Measurements from ENCODE around the gene BARX1. TPM values are rescaled to one million over a fixed set of nuclear protein-coding genes. Genes with fewer than 3 reads are reported as not detected.
"Not testable (repeated sequence)": the region's sequence is repeated elsewhere in the genome, so short reads cannot be mapped to it uniquely, and the experiment has no call there.

Gene BARX1
- polyA plus RNA-seq, 5 donors = 0.08 TPM; not detected in 4

- DNase-seq = no peak
Measured at GRCh38 chr9:93965830-93966577, 10.8 kb upstream of the BARX1 start.

- DNase-seq = no peak
Measured at GRCh38 chr9:93964685-93965084, 9.5 kb upstream of the BARX1 start.

DNA sequence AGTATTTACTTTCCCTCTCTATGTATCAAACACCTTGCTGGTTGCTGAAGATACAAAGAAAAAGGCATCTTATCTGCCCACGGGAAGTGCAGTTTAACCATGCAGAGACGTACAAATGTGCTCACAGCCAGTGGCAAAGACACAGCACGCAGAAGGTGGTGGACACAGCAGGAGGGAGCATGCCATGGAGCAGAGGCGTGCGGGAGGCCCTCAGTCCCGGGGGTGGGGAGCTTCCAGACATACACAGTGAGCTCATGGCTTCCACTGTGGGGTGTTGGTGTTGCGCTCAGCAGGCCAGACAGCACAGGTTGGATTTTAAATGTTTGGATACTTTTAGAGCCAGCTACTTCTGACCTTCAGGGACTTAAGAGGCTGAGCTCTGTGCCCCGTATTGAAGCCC lies 8.8 kb upstream of the BARX1 start:
- no peak for DNase-seq

DNA sequence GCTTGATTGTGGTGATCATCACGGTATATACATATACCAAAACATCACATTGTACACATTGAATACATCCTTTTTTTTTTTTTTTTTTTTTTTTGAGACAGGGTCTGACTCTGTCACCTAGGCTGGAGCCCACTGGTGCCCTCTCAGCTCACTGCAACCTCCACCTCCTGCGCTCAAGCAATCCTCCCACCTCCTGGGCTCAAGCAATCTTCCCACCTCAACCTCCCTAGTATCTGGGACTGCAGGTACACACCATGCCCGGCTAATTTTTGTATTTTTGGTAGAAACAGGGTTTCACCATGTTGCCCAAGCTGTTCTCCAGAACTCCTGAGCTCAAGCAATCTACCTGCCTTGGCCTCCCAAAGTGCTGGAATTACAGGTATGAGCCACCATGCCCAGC lies 8.3 kb upstream of the BARX1 start:
- DNase-seq = not testable (repeated sequence)

DNA sequence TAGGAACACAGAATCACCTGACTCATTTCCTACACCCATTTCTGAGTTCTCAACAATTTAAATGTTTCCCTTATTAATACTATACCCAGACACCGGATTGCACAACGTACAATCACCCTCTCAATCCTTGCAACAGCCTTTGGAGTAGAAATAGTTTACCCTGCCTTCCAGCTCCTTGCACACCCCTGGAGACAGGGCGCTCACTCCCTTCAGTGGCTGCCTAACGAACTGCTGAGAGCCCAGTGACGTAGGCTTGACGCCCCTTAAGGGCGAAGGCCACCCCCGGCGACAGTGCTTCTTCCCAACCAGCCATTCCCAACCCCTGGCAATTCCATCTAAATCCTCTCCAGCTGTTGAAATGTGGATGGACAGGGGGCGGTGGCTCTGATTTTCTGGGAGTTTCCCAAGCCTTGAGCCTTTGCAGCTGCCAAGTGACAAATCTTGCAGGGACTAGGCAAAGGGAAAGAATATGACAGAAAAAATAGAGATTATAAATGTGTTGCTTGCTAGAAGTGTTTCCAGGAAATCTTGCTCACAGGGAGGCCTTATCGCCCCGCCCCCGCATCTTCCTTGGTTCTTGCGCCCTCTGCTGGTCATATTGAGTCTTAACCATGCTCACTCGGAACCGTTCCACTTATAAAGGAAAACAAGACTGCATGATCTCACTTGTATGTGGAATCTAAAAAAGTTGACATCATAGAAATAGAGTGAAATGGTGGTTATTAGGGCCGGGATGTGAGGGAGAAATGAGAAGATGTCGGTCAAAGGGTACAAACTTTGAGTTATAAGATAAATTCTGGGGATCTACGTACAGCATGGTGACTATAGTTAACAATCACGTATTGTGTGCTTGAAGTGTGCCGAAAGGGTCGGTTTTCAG lies 7.6 kb upstream of the BARX1 start:
- DNase-seq = peak; percentile 82 to 90

DNA sequence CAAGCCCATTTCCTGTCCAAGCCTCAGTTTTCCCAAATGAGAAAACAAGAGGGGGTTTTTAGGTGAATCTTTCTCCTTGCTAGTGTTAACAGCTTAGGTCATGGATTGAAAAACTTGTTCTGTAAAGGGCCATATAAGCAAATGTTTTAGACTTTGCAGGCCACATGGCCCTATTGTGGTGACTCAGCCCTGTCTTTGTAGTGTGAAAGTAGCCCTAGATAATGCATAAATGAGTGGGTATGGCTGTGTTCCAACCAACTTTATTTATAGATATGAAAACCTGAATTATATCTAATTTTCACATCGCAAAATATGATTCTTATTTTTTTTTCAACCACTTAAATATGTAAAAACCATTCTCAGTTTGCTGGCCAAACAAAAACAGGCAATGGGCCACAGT lies 6.9 kb upstream of the BARX1 start:
- no peak for DNase-seq

DNA sequence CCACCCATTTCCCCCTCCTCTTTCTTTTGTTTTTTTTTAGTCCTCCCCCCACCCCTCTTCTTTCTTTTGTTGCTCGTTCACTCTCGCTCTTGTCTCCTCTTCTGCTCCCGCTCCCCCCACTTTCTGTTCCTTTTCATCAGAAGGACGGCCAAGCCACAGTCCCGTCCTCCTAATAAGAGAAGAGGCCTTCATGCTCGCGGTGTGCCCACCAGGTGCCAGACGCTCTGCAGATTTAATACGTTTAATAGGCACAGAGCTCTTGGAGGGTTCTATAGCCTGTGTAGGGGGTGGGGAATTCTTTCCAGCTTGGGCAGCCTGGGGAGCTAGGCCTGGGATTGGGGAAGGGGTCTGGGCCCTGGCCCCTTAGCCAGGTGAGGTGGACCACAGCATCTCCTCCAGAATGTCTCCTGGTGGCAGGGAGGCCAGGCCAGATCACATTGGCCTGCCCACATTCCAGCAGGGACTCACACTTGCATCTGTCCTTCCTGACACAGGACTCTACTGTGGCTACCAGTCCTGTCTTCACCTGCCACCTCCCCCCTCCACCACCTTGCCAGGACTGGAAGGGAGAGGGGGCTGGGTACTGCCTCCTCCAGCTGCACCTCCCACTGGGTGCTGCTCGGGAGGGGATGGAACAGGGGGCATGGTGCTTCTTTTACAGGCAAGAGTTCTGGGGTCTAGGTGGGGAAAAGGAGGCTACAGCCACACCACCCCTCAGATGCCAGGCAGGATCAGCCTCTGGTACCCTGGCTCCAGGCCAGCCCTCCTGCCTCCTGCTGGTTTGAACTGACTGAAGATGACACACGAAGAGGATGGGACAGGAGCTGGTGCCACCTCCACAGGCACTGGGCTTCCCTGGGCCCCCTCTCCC lies 6.1 kb upstream of the BARX1 start:
- no peak for DNase-seq

DNA sequence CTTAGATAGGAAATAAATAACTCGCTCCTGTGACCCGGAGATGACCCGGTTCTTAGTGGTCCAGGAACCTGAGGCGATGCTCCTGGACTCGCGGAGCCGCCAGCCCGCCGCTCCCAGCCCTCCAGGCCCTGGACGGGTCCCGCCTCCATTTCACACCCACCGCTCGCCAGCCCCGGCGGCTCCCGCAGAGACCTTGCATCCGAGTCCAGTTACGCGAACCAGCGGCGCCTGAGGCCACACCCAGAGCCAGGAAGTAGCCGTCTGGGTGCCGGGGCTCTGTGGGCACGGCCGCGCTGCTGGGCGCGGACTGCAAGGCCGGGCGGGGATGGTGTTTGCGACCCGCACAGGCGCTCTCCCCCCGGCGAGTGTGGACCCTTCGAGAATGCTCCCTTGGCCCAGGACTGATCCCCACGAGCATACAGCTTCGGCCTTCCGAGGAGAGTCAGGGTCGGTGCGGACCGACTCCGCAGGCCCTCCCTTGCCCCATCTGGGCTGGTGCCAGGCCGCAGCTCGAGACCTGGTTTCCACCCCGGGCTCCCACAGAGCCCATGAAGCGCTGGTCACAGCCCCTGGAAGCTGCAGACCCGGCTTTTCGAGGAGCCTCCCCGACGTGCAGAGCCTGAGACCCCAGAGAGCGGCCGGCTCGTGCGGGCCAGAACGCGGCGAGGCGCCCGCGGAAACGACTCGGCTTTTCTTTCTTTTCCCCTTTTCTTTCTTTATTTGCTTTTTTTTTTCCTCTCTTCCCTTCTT lies 5.2 kb upstream of the BARX1 start:
- DNase-seq = no peak

GRCh38 chr9:93959739-93960154 lies 4.6 kb upstream of the BARX1 start:
- DNase-seq = no peak

GRCh38 chr9:93958819-93959682 lies 3.9 kb upstream of the BARX1 start:
- peak in 1 of 2 donors; percentile 44 for DNase-seq

DNA sequence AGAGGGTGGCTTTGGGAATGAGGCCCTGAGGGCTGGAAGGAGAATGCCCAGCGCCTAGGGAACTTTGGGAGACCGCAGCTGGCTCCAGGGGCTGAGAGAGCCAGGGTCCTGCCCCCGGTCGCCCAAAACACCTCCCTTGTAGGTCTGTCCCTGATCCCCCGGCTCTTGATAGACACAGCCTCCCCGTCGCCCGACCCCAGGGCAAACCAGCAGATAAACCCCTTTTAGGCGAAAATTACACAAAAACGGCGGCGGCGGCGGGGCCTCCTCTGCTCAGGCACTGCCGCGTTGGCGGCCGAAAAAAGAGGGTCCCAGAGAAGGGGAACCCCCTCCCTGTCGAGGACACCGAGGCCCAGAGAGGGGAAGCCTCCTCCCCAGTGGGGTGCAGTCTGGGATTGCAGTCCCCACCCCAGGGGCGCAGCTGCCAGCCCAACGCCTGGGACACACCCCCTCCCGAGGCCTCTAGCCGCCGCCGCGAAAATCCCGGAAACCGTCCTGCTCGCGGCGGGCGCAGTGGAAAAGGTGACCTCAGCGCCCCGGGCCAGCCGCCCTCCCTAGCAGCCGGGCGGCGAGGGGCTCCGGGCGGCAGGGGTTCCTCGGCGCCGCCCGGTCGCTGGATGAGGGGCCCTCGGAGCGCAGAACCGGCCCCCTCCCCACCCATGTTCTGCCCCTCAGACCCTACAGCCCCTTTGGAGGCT lies 3.1 kb upstream of the BARX1 start:
- no peak for DNase-seq

- no peak for DNase-seq
Measured at GRCh38 chr9:93955981-93956784, 1.0 kb upstream of the BARX1 start.

- DNase-seq = no peak
Measured at GRCh38 chr9:93954434-93955061, 607 bp downstream of the BARX1 start.

DNA sequence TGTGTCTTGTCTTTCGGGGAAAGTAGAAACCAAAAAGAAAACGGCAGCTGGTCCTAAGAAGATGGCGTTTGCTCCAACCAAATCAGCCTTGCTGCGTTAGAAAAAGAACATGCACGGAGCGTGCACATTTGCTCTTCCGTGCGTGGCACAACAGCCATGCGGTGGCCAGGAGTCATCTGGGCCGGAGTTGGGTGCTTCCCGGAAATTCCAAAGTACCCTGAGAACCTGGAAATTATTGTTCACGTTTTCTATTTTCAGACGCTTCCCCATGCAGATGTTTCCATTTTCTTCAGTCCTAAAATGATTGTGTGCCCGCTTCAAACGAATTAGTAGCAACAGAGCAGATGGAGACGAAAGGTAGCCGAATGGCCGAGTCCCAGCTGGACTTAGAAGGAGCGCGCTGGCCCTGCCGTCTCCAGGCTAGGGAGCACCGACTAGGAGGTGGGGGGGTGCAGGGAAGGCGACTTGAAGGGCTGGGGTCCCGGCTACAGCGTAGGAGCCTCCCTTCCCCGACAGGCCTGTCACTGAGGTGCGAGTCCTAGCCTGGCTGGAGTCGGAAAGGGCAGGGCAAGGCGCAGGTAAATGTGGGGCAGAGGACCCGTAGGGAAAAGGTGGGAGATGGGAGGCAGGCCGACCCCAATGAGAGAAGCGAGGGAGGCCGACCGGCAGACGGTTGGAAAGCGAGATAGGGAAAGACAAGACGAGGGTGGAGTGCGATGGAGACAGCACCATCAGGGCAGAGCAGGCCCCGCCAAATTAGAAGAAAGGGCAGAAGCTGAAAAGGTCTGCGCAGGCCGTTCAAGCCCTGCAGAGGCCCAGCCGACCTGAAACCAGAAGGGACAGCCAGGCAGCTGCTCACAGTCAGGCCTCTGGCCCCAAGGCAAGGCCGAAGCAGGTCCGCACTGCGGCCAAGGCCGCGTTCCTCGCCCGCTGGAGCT lies 1.4 kb downstream of the BARX1 start:
- no peak for DNase-seq

- no peak for DNase-seq
Measured at GRCh38 chr9:93952784-93953495, 2.2 kb downstream of the BARX1 start.

GRCh38 chr9:93952119-93952783 lies 2.9 kb downstream of the BARX1 start:
- DNase-seq = no peak
